ENCODE data around the gene RAB11A. TPM values are rescaled to one million over a fixed set of nuclear protein-coding genes. Genes with fewer than 3 reads are reported as not detected.

RAB11A gene
- total and polyA plus RNA-seq, 2 of the 13 experiments (the other 11 are each of a cell fraction or from before 2014, with no cell fraction given), result 161 to 162 TPM

DNA sequence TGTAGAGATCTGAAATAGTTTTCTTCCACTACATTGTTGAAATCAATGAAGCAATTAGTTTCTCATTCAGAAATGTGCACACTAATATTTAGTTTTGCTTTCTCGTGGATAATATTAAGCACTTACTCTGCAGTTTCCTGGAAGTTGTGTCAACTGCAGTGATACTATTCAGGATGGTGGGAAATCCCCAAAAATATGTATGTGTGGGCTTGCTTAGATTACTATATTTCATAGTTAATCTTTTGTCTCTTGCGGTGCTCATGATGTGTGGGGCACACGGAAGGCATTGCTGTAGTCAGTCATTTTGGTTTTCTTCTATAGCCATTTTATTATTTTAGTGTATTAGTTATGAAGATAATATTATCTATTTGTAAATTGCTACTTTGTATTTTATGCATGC lies 19.7 kb downstream of the RAB11A start (continued):
- TF ChIP-seq ZNF790 (CRISPR knock-in tag; IDR thresholded peaks at IDR 0.05; ENCODE audit: borderline replicate concordance), result no peak

DNA sequence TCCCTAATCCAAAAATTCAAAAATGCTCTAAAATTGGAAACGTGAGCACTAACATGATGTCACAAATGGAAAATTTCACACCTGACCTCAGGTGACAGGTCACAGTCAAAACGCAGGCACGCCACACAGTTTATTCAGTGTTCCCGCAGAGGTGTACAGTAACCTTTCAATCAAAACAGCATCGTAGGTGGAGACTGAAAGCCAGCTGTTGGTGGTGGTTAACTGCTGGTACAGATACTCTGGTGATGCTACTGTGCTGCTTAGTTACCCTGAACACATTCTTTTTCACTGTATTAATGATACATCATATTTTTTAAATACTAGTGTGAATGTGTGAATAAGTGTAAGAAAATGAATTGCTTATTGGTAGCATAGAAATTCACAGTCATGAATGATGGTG lies 23.8 kb downstream of the RAB11A start:
- no peak for ATAC-seq
- Histone ChIP-seq H4K20me1 (ENCODE audit: insufficient read depth, low read length) (peaks cover 3% of the 10 kb centered on the region; the same call in 1 of the 2 replicates), H3K79me2 (ENCODE audit: insufficient read depth, low read length) (no peaks in the 10 kb centered on the region), H3K9me3 (ENCODE audit: low read length) (no peaks in the 10 kb centered on the region), H3K4me3 (replicated peaks in 1 of 3; ENCODE audit: insufficient read depth in 1 of 3, low read depth in 2 of 3, low read length in 3 of 3) (no peak overlapping the region), H3K36me3 (replicated peaks in 1 of 2; ENCODE audit: control insufficient read depth in 1 of 2, insufficient read depth in 2 of 2, low read length in 2 of 2) (peaks cover 8 to 36% of the 10 kb centered on the region in 2 experiments), H3K9ac (ENCODE audit: insufficient read depth, low read depth, low read length) (no peak overlapping the region), H3K4me2 (ENCODE audit: low read depth, low read length) (no peak overlapping the region), H3K4me1 (ENCODE audit: insufficient read depth, low read length) (no peaks in the 10 kb centered on the region; the same call in 1 of the 2 replicates), H3K27me3 (ENCODE audit: control insufficient read depth in 1 of 2, insufficient read depth in 2 of 2, low read length in 2 of 2) (no peaks in the 10 kb centered on the region), H2AFZ (ENCODE audit: low read length) (no peak overlapping the region), H3K27ac (ENCODE audit: extremely low read length, insufficient read depth, low read length) (no peak overlapping the region)
- ChIA-PET POLR2A (interaction anchor here (0.8 kb wide), 1 partner anchor 24 kb away, joined by 3 read pairs; the partner anchor contains the start of gene RAB11A), CTCF (ENCODE audit: low intra/inter-chr PET ratio, low total read pairs) (no interaction called here)
- in situ Hi-C loops (cut with HindIII; ENCODE audit: extremely low pct_ligation_motif_present, low pct_unique_long_range_greater_than_20kb) (no loop called here), intact Hi-C loops (cut with micrococcal nuclease; ENCODE audit: unreplicated experiment) (no loop called here)
- BruUV-seq (replicated peaks), result no TSS peak
- FAIRE-seq, result no peak
- DNase-seq (ENCODE audit: low spot score), result no peak
- 98% methylated on average over 5 of the region's 5 CpGs for WGBS (ENCODE audit: low lambda C conversion rate)
- TF ChIP-seq ZNF747 (CRISPR knock-in tag; IDR thresholded peaks at IDR 0.05; ENCODE audit: borderline replicate concordance) (no peak), ZNF703 (CRISPR knock-in tag; IDR thresholded peaks at IDR 0.05; ENCODE audit: borderline replicate concordance) (no peak), ZNF607 (CRISPR knock-in tag; IDR thresholded peaks at IDR 0.05; ENCODE audit: borderline replicate concordance) (no peak), ZNF230 (CRISPR knock-in tag; IDR thresholded peaks at IDR 0.05) (no peak), RBFOX2 (IDR thresholded peaks at IDR 0.05; ENCODE audit: low read depth, low read length) (no peak)
- TF ChIP-seq, protein P1, sequence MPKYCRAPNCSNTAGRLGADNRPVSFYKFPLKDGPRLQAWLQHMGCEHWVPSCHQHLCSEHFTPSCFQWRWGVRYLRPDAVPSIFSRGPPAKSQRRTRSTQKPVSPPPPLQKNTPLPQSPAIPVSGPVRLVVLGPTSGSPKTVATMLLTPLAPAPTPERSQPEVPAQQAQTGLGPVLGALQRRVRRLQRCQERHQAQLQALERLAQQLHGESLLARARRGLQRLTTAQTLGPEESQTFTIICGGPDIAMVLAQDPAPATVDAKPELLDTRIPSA (CRISPR knock-in tag; IDR thresholded peaks at IDR 0.05; ENCODE audit: borderline replicate concordance), result no peak
- TF ChIP-seq, protein P2, sequence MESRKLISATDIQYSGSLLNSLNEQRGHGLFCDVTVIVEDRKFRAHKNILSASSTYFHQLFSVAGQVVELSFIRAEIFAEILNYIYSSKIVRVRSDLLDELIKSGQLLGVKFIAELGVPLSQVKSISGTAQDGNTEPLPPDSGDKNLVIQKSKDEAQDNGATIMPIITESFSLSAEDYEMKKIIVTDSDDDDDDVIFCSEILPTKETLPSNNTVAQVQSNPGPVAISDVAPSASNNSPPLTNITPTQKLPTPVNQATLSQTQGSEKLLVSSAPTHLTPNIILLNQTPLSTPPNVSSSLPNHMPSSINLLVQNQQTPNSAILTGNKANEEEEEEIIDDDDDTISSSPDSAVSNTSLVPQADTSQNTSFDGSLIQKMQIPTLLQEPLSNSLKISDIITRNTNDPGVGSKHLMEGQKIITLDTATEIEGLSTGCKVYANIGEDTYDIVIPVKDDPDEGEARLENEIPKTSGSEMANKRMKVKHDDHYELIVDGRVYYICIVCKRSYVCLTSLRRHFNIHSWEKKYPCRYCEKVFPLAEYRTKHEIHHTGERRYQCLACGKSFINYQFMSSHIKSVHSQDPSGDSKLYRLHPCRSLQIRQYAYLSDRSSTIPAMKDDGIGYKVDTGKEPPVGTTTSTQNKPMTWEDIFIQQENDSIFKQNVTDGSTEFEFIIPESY (CRISPR knock-in tag; IDR thresholded peaks at IDR 0.05), result no peak
- TF ChIP-seq, protein P3, sequence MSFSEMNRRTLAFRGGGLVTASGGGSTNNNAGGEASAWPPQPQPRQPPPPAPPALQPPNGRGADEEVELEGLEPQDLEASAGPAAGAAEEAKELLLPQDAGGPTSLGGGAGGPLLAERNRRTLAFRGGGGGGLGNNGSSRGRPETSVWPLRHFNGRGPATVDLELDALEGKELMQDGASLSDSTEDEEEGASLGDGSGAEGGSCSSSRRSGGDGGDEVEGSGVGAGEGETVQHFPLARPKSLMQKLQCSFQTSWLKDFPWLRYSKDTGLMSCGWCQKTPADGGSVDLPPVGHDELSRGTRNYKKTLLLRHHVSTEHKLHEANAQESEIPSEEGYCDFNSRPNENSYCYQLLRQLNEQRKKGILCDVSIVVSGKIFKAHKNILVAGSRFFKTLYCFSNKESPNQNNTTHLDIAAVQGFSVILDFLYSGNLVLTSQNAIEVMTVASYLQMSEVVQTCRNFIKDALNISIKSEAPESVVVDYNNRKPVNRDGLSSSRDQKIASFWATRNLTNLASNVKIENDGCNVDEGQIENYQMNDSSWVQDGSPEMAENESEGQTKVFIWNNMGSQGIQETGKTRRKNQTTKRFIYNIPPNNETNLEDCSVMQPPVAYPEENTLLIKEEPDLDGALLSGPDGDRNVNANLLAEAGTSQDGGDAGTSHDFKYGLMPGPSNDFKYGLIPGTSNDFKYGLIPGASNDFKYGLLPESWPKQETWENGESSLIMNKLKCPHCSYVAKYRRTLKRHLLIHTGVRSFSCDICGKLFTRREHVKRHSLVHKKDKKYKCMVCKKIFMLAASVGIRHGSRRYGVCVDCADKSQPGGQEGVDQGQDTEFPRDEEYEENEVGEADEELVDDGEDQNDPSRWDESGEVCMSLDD (CRISPR knock-in tag; IDR thresholded peaks at IDR 0.05; ENCODE audit: borderline replicate concordance), result no peak

Data from HepG2 (cell line).